ENCODE measurements around the gene HSPA12A.

- no peak for TF ChIP-seq CTCF (IDR thresholded peaks at IDR 0.05 in 4 of 5, conservative IDR thresholded peaks at IDR 0.05 in 1 of 5)
- no peak for TF ChIP-seq POLR2A (IDR thresholded peaks at IDR 0.05)
Observed at GRCh38 chr10:116636976-116637375, 105.4 kb downstream of the HSPA12A start.
